Esophagus muscularis mucosa (tissue), 4 donors: ENCODE measurements around the gene PBXIP1. TPM values are rescaled to one million over a fixed set of nuclear protein-coding genes. Genes with fewer than 3 reads are reported as not detected.

Experiments
- DNase-seq: peaks from one replicate; pipeline ENCODE4 v3.0.0-alpha.2; 2017; ENCODE audit errors: extremely low spot score
- H3K27ac ChIP-seq, 4 donors: fragments of 200-600 bp; sonication (generic); replicated peaks in 1 of 4; 1 replicate in 3 of 4; 2 replicates in 1 of 4; pipeline ENCODE4 v1.5.1; 2016 to 2019; ENCODE audit warnings: mild to moderate bottlenecking in 1 of 4
- H3K27me3 ChIP-seq, 4 donors: fragments of 200-600 bp; sonication (generic); one replicate each; pipeline versions ENCODE4 v1.5.1 to v1.6.0; 2016 to 2019
- H3K36me3 ChIP-seq, 4 donors: fragments of 200-600 bp; sonication (generic); one replicate each; pipeline ENCODE4 v1.5.1; 2016 to 2019
- H3K4me1 ChIP-seq, 4 donors: fragments of 200-600 bp; sonication (generic); one replicate each; pipeline ENCODE4 v1.5.1; 2016 to 2019
- H3K4me3 ChIP-seq, 4 donors: fragments of 200-600 bp; sonication (generic); 1 replicate in 2 of 4; 2 replicates in 2 of 4; pipeline ENCODE4 v1.5.1; 2016 to 2019; ENCODE audit warnings: mild to moderate bottlenecking in 4 of 4, moderate library complexity in 1 of 4
- H3K9me3 ChIP-seq, 4 donors: fragments of 200-600 bp; sonication (generic); 1 replicate in 3 of 4; 2 replicates in 1 of 4; pipeline ENCODE4 v1.5.1; 2016 to 2019
- CTCF ChIP-seq, 3 experiments: fragments of 200-600 bp in 2 of 3; fragments of 450-650 bp in 1 of 3; sonication (generic) in 2 of 3; IDR thresholded peaks; one replicate each; pipeline ENCODE4 v1.5.1; 2017 to 2019; ENCODE audit warnings: antibody characterized with exemption in 3 of 3, mild to moderate bottlenecking in 2 of 3, moderate library complexity in 1 of 3
- EP300 ChIP-seq: sonication (generic); formaldehyde crosslinking; IDR thresholded peaks from one replicate; pipeline ENCODE4 v1.6.1; 2017; ENCODE audit warnings: antibody characterized with exemption
- POLR2A ChIP-seq: fragments of 450-650 bp; IDR thresholded peaks from one replicate; pipeline ENCODE4 v1.6.1; 2017; ENCODE audit warnings: antibody characterized with exemption, moderate library complexity, mild to moderate bottlenecking, low read depth
- POLR2AphosphoS5 ChIP-seq, 2 donors: sonication (generic); formaldehyde crosslinking; IDR thresholded peaks; one replicate each; pipeline ENCODE4 v1.6.1; 2017; ENCODE audit warnings: antibody characterized with exemption in 2 of 2
- WGBS: methylation state at CpG from one replicate; pipeline ENCODE4 v1.1.5; 2018; 5-methylcytosine and 5-hydroxymethylcytosine counted together
- intact Hi-C: fragments of 100-400 bp; cut with DNase I; formaldehyde crosslinking; loops from one replicate; pipeline ENCODE4 v1.15.1; 2023
- total RNA-seq, 4 donors: library from RNA; depleted of rRNA; stranded (reverse); fragments of >200 nt; gene quantifications; one replicate each; pipeline versions ENCODE4 v1.1.0 to v1.2.1, GENCODE V29; 2016

PBXIP1 gene
- total RNA-seq, 4 donors from 2014 or later, result 192 to 309 (median 238) TPM

- Histone ChIP-seq H3K27me3 (no peaks in the 10 kb centered on the region), H3K27ac (no peak overlapping the region), H3K36me3 (peaks cover 28 to 91% (median 64%) of the 10 kb centered on the region in 4 donors), H3K4me3 (no peak overlapping the region), H3K4me1 (no peaks in the 10 kb centered on the region), H3K9me3 (no peaks in the 10 kb centered on the region)
- intact Hi-C loops, result no loop called here
- TF ChIP-seq EP300 (no peak), CTCF (IDR thresholded peaks at IDR 0.05) (no peak), POLR2A (no peak)
- DNase-seq, result no peak
- 91% methylated on average over 3 of the region's 3 CpGs for WGBS
These were observed 32.2 kb downstream of the PBXIP1 start for GRCh38 chr1:154923695-154924094.

- TF ChIP-seq EP300 (no peak), CTCF (IDR thresholded peaks at IDR 0.05) (no peak), POLR2AphosphoS5 (IDR thresholded peaks at IDR 0.05) (no peak), POLR2A (no peak)
- H3K4me1 ChIP-seq, result no peaks in the 10 kb centered on the region
- H3K36me3 ChIP-seq, result peaks cover 0 to 4% (median 1%) of the 10 kb centered on the region in 4 donors
- no peak overlapping the region for H3K27ac ChIP-seq
- H3K4me3 ChIP-seq, result no peak overlapping the region
- 88% methylated on average over 3 of the region's 3 CpGs for WGBS
- DNase-seq, result no peak
- no peaks in the 10 kb centered on the region for H3K27me3 ChIP-seq
- no peaks in the 10 kb centered on the region for H3K9me3 ChIP-seq
- intact Hi-C loops, result no loop called here
These were observed 42.6 kb downstream of the PBXIP1 start for GRCh38 chr1:154913273-154913672.

- Histone ChIP-seq H3K4me3 (no peak overlapping the region), H3K27ac (no peak overlapping the region), H3K36me3 (peaks cover 0 to 4% (median 1%) of the 10 kb centered on the region in 4 donors), H3K4me1 (no peaks in the 10 kb centered on the region), H3K9me3 (no peaks in the 10 kb centered on the region), H3K27me3 (no peaks in the 10 kb centered on the region)
- TF ChIP-seq POLR2A (no peak), EP300 (no peak), POLR2AphosphoS5 (IDR thresholded peaks at IDR 0.05) (no peak), CTCF (IDR thresholded peaks at IDR 0.05) (no peak)
- WGBS, result 78% methylated on average over 2 of the region's 2 CpGs
- intact Hi-C loops, result no loop called here
- no peak for DNase-seq
These were observed 43.1 kb downstream of the PBXIP1 start for GRCh38 chr1:154912755-154913154.

- 88% methylated on average over 6 of the region's 8 CpGs for WGBS
- no peak overlapping the region for H3K27ac ChIP-seq
- H3K36me3 ChIP-seq, result peaks cover 0 to 4% (median 1%) of the 10 kb centered on the region in 4 donors
- no peak overlapping the region for H3K4me3 ChIP-seq
- intact Hi-C loops, result no loop called here
- no peak for DNase-seq
- H3K27me3 ChIP-seq, result no peaks in the 10 kb centered on the region
- no peaks in the 10 kb centered on the region for H3K4me1 ChIP-seq
- H3K9me3 ChIP-seq, result no peaks in the 10 kb centered on the region
- TF ChIP-seq POLR2AphosphoS5 (IDR thresholded peaks at IDR 0.05), result no peak
- no peak for TF ChIP-seq EP300
- no peak for TF ChIP-seq CTCF (IDR thresholded peaks at IDR 0.05)
- no peak for TF ChIP-seq POLR2A
These were observed 44.0 kb downstream of the PBXIP1 start for GRCh38 chr1:154911691-154912550.
